CD4-positive, alpha-beta T cell treated with Interleukin-6 for 4 hours (primary cell): ENCODE measurements around the gene SLX1B.
"Not testable (repeated sequence)": the region's sequence is repeated elsewhere in the genome, so short reads cannot be mapped to it uniquely, and the experiment has no call there.

Source experiments
- DNase-seq: peaks from one replicate; pipeline ENCODE4 v3.0.0-alpha.2; 2020; ENCODE audit warnings: mixed read lengths

Gene SLX1B

GRCh38 chr16:29454269-29454668, at the start of gene SLX1B, which contains the start of gene BOLA2:
SLX1B (plus strand) TSS chr16:29454533.
BOLA2 (minus strand) TSS chr16:29454351; CDS start chr16:29454253, 98 bp downstream.
- DNase-seq, result not testable (repeated sequence)

GRCh38 chr16:29405249-29405648, 49.1 kb upstream of the SLX1B start:
- DNase-seq, result not testable (repeated sequence)

GRCh38 chr16:29423587-29423986, 30.7 kb upstream of the SLX1B start:
- DNase-seq, result not testable (repeated sequence)

GRCh38 chr16:29425390-29425789, 28.9 kb upstream of the SLX1B start:
- DNase-seq, result not testable (repeated sequence)

- DNase-seq, result not testable (repeated sequence)
These were observed 579 bp upstream of the SLX1B start for GRCh38 chr16:29453754-29454153.

- not testable (repeated sequence) for DNase-seq
These were observed 495 bp downstream of the SLX1B start for GRCh38 chr16:29454828-29455227.

GRCh38 chr16:29457660-29458059, 3.3 kb downstream of the SLX1B start:
- DNase-seq, result not testable (repeated sequence)

- not testable (repeated sequence) for DNase-seq
These were observed 5.6 kb downstream of the SLX1B start, which contains the start of gene SULT1A4 for GRCh38 chr16:29459706-29460646. SULT1A4 (plus strand) TSS chr16:29459913; CDS start chr16:29461386, 1,473 bp downstream.

- DNase-seq, result not testable (repeated sequence)
These were observed 6.3 kb downstream of the SLX1B start for GRCh38 chr16:29460647-29461030.

- DNase-seq, result not testable (repeated sequence)
These were observed 11.9 kb downstream of the SLX1B start for GRCh38 chr16:29465985-29466824.

- DNase-seq, result not testable (repeated sequence)
These were observed 12.6 kb downstream of the SLX1B start for GRCh38 chr16:29466904-29467303.

- DNase-seq, result not testable (repeated sequence)
These were observed 13.5 kb downstream of the SLX1B start for GRCh38 chr16:29467654-29468366.

GRCh38 chr16:29469660-29470059, 15.3 kb downstream of the SLX1B start:
- not testable (repeated sequence) for DNase-seq

GRCh38 chr16:29472065-29472464, 17.7 kb downstream of the SLX1B start:
- not testable (repeated sequence) for DNase-seq

GRCh38 chr16:29482276-29482675, 27.9 kb downstream of the SLX1B start:
- not testable (repeated sequence) for DNase-seq

GRCh38 chr16:29506308-29506707, 52.0 kb downstream of the SLX1B start, which contains the start of gene NPIPB12:
NPIPB12 (minus strand) TSS chr16:29506408.
- DNase-seq, result not testable (repeated sequence)
